ENCODE data around the gene STK38. TPM values are rescaled to one million over a fixed set of nuclear protein-coding genes. Genes with fewer than 3 reads are reported as not detected.

STK38 gene
- total RNA-seq, 2 donors from 2014 or later: 55.9 to 83.4 TPM

GRCh38 chr6:36469148-36469661 is 78.1 kb downstream of the STK38 start:
- no peak for TF ChIP-seq CTCF (IDR thresholded peaks at IDR 0.05)
- DNase-seq: no peak
- H3K4me1 ChIP-seq: no peaks in the 10 kb centered on the region
- intact Hi-C loops (cut with DNase I): no loop called here
- H3K36me3 ChIP-seq: no peaks in the 10 kb centered on the region
- no peaks in the 10 kb centered on the region for H3K27me3 ChIP-seq
- no peak overlapping the region for H3K4me3 ChIP-seq
- no peak overlapping the region for H3K27ac ChIP-seq
- H3K9ac ChIP-seq (ENCODE audit: low read depth in 2 of 2, low read length in 2 of 2): no peak overlapping the region
- H3K9me3 ChIP-seq: no peaks in the 10 kb centered on the region

DNA sequence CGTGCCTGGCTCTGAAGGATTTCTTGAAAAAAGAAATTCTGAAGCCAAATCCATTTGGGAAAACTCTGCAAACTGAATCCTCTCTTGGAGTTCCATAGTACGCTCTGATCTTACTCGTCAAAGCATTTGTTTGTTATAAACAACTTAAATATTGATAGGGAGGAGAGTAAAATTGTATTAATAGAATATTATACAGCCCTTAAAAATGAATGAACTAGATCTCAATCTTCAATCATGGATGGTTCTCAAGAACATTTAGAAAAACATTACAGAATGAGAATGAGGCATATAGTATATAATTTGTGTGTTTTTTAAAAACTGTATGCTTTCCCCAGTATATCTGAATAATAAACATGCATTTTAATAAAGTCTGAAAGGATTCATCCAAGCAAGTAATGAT is 79.7 kb downstream of the STK38 start:
- Histone ChIP-seq H3K36me3 (no peaks in the 10 kb centered on the region), H3K4me3 (no peak overlapping the region), H3K9ac (ENCODE audit: low read depth in 2 of 2, low read length in 2 of 2) (no peak overlapping the region), H3K9me3 (no peaks in the 10 kb centered on the region), H3K27ac (no peak overlapping the region), H3K27me3 (no peaks in the 10 kb centered on the region), H3K4me1 (no peaks in the 10 kb centered on the region)
- DNase-seq: no peak
- no peak for TF ChIP-seq CTCF (IDR thresholded peaks at IDR 0.05)
- intact Hi-C loops (cut with DNase I): no loop called here

DNA sequence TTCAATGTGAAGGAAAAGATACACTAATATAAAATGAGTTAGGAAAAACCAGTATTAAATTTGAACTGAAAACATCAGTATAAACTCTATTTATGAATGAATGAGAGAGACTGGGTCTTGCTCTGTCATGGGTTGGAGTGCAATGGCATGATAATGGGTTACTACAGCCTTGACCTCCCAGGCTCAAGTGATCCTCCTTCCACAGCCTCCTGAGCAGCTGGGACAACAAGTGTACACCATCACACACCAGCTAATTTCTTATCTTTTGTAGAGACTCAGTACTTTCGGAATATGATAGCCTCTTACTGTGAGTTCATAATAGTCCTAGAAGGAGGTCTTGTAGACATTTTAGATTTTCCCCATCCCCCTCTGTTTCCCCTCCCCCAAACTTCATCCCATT is 83.0 kb downstream of the STK38 start:
- intact Hi-C loops (cut with DNase I): no loop called here

DNA sequence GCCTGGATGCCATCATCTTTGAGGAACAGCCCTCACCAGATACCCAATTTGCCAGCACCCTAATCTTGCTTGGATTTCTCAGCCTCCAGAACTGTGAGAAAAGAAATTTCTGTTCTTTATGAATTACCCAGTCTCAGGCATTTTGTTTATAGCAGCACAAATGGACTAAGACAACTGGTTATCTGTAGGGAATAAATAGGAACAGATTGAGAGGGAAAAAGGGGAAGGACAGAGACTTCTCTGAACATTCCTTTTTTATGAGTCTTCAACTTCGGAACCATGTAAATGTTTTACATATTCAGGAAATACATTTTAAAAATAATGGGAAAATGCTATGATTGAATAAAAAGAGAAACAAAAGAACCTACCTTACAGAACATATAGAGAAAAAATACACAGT is 83.6 kb downstream of the STK38 start:
- Histone ChIP-seq H3K4me3 (no peak overlapping the region), H3K27me3 (no peaks in the 10 kb centered on the region), H3K9ac (ENCODE audit: low read depth in 2 of 2, low read length in 2 of 2) (no peak overlapping the region), H3K36me3 (no peaks in the 10 kb centered on the region), H3K27ac (no peak overlapping the region), H3K4me1 (no peaks in the 10 kb centered on the region), H3K9me3 (no peaks in the 10 kb centered on the region)
- intact Hi-C loops (cut with DNase I): no loop called here
- no peak for TF ChIP-seq CTCF (IDR thresholded peaks at IDR 0.05)
- no peak for DNase-seq

More for the DNA sequence above, 83.0 kb downstream of the STK38 start:
- H3K9me3 ChIP-seq: no peaks in the 10 kb centered on the region
- TF ChIP-seq CTCF (IDR thresholded peaks at IDR 0.05): no peak
- H3K4me1 ChIP-seq: no peaks in the 10 kb centered on the region
- no peak overlapping the region for H3K9ac ChIP-seq (ENCODE audit: low read depth in 2 of 2, low read length in 2 of 2)
- H3K36me3 ChIP-seq: no peaks in the 10 kb centered on the region
- no peaks in the 10 kb centered on the region for H3K27me3 ChIP-seq
- DNase-seq: no peak
- H3K4me3 ChIP-seq: no peak overlapping the region
- H3K27ac ChIP-seq: no peak overlapping the region

GRCh38 chr6:36461646-36462045 is 85.6 kb downstream of the STK38 start:
- Histone ChIP-seq H3K4me3 (no peak overlapping the region), H3K9me3 (no peaks in the 10 kb centered on the region), H3K27ac (no peak overlapping the region), H3K9ac (ENCODE audit: low read depth in 2 of 2, low read length in 2 of 2) (no peak overlapping the region), H3K4me1 (no peaks in the 10 kb centered on the region), H3K27me3 (no peaks in the 10 kb centered on the region), H3K36me3 (no peaks in the 10 kb centered on the region)
- DNase-seq: no peak
- TF ChIP-seq CTCF (IDR thresholded peaks at IDR 0.05): no peak
- intact Hi-C loops (cut with DNase I): no loop called here

All from colonic mucosa (tissue), 4 donors.